Kidney glomerular epithelial cell (primary cell): ENCODE measurements around the gene LMTK2.
"Not testable (repeated sequence)": the region's sequence is repeated elsewhere in the genome, so short reads cannot be mapped to it uniquely, and the experiment has no call there.

Experiments used
- DNase-seq: peaks from one replicate; lab custom pipeline; 2025; lab: John Stamatoyannopoulos, UW

LMTK2 gene

GRCh38 chr7:98217623-98218582, 111.2 kb downstream of the LMTK2 start:
- DNase-seq, result no peak

- DNase-seq, result not testable (repeated sequence)
These were observed 112.7 kb downstream of the LMTK2 start for GRCh38 chr7:98219382-98219781.

GRCh38 chr7:98221611-98222532, 115.2 kb downstream of the LMTK2 start:
- no peak for DNase-seq

DNA sequence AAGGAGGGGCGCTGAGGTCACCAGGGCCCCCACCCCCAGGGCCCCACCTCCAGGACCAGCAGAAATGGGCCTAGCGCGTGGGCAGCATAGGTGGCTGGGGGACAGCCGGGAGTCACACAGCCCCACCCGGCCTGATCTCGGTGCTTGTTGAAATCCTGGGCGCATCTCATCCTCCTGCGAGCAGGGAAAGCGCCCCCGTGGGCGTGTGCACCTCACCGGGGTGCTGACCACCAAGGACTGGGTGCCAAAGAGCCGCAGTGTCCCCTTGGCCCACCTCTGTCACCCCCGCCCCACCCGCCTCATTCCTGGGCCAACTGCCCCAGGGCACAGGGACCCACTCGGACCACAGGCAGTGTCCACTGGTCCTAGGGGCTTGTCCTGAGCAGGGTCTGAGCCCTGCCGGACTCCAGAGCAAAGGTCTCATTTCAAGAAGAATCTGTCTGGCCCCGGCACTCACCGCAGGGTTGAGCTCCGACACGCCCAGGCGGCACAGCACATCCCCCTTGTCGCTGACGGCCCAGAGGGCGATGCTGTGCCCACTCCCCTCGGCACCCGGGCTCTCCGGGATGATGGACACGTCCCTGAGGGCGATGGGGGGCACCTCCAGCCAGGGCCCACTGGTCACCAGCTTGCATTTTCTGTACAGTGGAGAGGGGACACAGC, 116.0 kb downstream of the LMTK2 start:
- no peak for DNase-seq

GRCh38 chr7:98223351-98223897, 116.8 kb downstream of the LMTK2 start:
- no peak for DNase-seq

DNA sequence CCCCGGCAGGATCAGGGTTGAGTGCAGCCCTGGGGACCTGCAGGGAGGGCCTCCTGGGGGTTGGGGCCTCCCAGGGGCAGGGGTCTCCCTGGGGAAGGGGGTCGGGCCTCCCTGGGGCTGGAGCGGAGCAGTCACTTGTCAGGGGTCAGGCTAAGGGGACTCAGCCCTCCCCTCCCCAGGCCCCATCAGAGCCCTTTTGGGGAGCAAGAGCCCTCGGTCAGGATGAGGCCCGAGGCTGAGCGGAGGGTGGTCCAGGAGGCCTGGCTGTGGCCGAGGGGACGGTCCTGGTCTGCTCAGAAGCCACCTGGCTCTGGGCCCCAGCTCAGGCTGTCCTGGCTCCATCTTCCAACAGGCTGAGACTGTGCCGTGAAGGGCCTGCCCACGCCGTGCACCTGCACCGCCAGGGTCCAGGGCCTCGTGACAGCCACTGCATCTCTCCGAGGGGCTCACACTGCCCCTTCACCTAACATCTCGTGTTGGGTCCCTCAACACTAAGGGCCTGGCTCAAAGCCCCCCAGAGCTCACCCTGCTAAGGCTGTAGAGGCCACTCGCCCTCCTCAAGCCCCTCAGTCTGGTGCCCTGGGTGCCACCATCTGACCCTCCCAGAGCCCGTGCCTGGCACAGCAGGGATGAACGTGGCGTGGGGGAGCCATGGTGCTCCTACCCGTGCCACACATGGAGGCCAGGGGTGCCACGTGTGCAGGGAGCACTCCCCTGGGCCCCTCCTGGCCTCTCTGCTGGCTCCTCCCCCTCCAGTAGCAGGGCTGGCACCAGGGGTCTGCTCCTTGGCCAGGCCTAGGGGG, 117.4 kb downstream of the LMTK2 start:
- no peak for DNase-seq

- DNase-seq, result no peak
These were observed 118.1 kb downstream of the LMTK2 start for GRCh38 chr7:98224701-98225181.

GRCh38 chr7:98225913-98226614, 119.4 kb downstream of the LMTK2 start:
- DNase-seq, result no peak

- DNase-seq, result no peak
These were observed 121.3 kb downstream of the LMTK2 start for GRCh38 chr7:98227939-98228338.

- DNase-seq, result no peak
These were observed 122.1 kb downstream of the LMTK2 start for GRCh38 chr7:98228801-98229200.

DNA sequence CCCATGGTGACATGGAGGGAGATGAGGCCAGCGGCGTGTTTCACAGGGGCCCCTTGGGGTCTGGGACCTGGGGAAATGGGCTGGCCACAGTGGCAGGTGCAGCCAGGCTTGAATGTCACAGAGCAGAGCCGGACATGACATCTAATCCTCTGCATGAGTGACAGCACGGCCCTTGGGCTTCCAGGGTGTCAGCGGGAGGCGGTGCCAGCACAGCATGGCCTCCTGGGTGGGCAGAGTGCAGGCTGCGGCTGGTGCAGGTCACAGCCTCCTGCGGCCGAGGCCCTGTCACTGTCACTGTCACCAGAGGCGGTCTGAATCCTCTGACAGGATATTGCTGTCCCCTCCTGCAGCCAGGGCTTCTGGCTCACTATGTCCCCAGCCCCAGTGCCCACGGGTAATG, 122.8 kb downstream of the LMTK2 start:
- DNase-seq, result no peak

GRCh38 chr7:98229991-98230745, 123.5 kb downstream of the LMTK2 start:
- no peak for DNase-seq

DNA sequence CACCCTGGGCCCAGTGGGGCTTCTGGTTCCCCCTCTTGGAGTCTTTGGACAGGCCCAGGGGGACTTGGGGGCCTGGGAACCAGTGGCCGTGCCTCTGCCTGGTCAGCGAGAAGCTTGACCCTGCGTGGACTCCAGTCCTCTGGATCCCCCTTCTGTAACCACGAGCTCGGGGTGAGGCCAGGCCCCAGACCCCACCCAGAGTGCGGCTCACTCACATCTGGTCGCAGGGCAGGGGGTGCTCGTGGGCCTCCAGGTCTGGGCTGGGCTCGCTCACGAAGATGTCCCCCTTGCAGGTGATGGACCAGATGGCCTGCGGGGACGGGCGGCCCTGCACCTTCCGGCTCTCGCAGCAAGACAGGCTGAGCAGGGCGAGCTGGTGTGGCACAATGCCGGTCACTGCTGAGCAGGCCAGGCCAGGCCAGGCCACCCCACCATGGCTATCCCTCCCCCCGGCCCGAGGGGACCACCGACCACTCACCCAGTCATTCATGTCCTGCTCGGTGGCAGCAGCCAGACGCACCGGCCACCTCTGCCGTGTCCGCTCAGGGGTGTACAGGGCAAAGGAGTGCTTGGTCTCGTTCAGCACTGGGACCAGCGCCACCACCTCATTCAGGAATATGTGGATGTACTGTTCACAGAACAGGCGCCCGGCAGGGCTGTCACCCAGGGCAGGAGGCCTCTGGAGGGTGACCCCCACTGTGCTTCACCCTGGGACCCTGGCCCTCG, 124.2 kb downstream of the LMTK2 start:
- no peak for DNase-seq

DNA sequence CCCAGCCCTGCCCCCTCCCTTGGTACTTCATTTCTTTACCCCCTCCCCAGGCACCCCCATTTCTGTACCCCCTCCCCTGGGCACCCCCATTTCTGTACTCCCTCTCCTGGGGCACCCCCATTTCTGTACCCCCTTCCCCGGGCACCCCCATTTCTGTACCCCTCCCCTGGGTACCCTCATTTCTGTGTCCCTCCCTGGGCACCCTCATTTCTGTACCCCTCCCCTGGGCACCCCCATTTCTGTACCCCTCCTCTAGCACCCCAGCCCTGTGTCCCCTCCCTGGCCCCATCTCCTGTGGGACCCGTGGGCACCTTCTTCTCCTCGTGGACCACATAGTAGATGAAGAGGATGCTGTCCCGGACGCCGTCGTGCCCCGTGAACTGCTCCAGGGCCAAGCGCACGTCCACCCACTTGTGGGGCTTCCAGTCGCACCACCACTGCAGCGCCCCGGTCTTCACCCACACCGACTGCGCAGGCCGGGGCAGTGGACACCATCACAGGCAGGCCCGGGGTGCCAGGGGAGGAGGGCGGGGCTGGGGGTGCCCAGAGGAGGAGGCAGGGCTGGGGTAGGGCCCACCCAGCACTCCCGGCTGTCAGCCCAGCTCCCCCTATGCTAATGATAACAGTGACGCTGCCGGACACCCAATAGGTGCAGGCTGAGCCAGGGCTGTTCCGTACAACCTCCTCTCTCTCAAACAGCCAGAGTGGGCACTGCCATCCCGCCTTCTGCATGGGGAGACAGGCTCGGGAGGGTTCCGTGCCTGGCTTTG, 125.0 kb downstream of the LMTK2 start:
- no peak for DNase-seq

DNA sequence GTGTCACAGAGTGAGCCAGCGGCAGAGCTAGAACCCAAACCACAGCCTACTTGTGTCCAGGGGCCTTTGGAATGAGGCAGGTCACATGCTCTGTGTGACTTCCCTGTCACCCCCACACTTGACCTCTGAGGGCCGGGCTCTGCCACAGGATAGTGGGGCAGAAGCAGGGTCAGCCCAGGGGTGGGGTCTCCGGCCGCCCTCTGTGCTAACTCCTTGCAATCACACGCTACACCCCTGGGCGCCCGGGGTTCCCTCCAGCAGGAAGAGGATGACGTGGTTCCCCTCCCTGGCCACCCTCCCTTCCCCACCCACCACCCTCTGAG, 125.6 kb downstream of the LMTK2 start:
- no peak for DNase-seq

DNA sequence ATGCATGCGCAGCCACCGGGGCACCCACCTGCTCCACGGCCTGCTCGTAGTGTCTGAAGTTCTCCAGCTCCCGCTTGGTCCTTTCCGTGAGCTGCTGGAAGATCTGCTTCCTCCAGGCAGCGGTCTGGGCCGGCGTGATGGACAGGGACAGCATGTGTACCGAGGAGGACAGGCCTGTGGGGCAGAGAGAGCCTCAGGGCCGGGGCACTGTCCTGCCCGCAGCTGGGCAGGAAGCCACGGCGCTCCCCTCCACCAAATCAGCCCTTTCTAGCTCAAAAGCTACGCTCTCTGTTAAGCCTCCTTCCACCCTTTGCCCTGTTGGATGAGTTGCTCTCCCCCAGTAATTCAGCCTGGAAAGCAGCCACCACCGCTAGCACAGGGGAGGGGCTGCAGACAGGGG, 126.1 kb downstream of the LMTK2 start:
- DNase-seq, result no peak

DNA sequence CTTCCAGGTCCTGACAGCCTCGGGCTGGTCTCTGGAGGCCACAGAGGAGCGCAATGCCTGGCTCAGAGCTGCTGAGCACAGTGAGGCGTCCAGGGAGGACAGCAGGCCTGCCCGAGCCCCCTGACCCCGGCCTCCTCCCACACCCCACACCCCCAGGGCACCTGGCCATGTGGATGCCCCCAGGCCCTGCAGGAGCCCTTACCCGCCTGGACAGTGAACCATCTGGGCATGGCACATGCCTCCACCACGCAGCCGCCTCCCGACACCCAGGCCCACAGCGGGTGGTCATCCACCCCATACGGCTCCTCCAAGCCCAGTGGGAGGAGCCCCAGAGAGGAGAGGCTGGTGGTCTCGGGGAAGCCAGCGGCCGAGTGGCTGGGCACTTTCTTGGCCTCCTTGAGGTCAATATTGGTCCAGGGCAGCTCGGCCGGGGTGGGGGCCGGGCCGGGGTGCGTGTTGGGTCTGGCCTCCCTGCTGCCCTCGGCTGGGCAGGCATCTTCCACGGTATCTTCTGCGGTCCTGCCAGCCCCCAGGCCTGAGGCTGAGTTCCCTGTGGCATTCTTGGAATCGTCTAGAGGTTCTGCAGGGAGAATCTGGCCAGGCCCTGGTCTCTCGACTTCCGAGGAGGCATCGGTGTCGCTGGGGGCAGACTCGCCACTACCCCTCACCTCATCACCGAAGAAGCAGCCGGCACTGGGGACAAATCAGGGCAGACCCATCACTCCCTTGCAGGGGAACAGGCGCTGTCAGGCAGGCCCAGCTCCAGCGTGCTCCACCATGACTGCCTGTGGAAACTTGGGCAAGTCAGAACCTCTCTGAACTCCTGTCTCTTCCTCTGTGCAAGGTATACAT, 126.8 kb downstream of the LMTK2 start:
- DNase-seq, result no peak
